ENCODE data around the gene AFF3. TPM values are rescaled to one million over a fixed set of nuclear protein-coding genes. Genes with fewer than 3 reads are reported as not detected.

Gene AFF3
- total and polyA plus RNA-seq, 7 experiments from 2014 or later: 3.0 to 24.1 (median 19.8) TPM

DNA sequence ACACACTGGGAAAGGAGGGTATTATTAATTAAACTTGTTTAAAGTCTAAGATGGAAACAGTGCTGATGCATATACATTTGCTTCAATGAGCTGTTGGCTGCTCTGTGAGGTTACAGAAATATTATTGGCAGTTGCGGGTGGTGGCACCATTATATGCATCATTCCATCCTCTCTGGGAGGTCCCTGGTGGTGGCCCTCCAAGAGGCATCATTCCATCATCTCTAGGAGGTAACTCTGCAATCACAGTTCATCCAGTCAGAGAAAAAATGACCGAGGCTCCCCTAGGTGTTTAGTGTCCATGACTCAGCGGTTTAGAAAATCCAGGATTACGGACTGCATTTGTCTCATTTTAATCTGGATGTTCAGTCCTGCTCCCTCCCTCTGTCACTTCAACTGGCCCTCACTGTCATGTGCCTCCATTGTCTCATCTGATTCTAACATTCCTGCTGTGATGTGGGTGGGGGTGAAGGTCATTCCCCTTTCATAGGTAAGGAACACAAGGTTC is 15.4 kb downstream of the AFF3 start:
- intact Hi-C loops (cut with micrococcal nuclease): no loop called here
- Histone ChIP-seq H3K4me1 (ENCODE audit: control insufficient read depth in 2 of 2, insufficient read depth in 2 of 2, low read length in 2 of 2) (no peaks in the 10 kb centered on the region), H3K9me3 (ENCODE audit: control insufficient read depth in 2 of 3, low read length in 3 of 3) (peaks cover 0 to 7% (median 0%) of the 10 kb centered on the region in 3 experiments), H3K4me3 (ENCODE audit: low read length) (no peak overlapping the region), H3K36me3 (ENCODE audit: control insufficient read depth in 2 of 3, insufficient read depth in 3 of 3, low read length in 3 of 3) (peaks cover 0 to 10% (median 2%) of the 10 kb centered on the region in 3 experiments), H3K27me3 (ENCODE audit: control insufficient read depth in 2 of 2, insufficient read depth in 2 of 2, low read length in 2 of 2) (no peaks in the 10 kb centered on the region), H3K27ac (ENCODE audit: low read depth, low read length) (no peak overlapping the region)
- CTCF ChIA-PET: no interaction called here
- DNase-seq (no peak), ATAC-seq (no peak)
- Mint-ChIP-seq H3K36me3 (peaks cover 2 to 56% (median 50%) of the 10 kb centered on the region in 5 donors), H3K4me1 (peaks cover 0 to 22% (median 11%) of the 10 kb centered on the region in 7 donors), H3K27me3 (no peaks in the 10 kb centered on the region), H3K27ac (no peak overlapping the region), H3K4me3 (no peak overlapping the region), H3K9me3 (peaks cover 2 to 27% (median 18%) of the 10 kb centered on the region in 11 donors)
- POLR2A ChIA-PET: no interaction called here

DNA sequence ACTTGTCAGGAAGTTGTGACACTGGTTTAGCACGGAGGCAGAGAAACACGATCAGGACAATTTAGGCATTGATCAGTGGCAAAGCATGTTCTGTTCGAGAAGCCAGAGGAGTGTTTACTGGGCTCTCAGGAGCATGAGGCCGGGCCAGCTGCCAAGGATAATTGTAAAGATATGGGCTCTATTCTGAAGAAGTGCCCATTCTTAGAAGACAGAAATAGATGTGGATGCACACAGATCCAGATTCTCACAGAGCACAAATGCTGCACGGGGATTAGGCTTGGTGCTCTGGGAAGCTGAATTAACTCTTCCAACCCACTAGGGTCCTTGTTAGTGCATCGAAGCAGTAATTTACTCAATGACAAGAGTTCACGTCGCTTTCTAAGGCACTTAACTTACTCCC is 16.2 kb downstream of the AFF3 start:
- H3K36me3 ChIP-seq (ENCODE audit: control insufficient read depth in 2 of 3, insufficient read depth in 3 of 3, low read length in 3 of 3): peaks cover 0 to 10% (median 2%) of the 10 kb centered on the region in 3 experiments
- H3K9me3 ChIP-seq (ENCODE audit: control insufficient read depth in 2 of 3, low read length in 3 of 3): peaks cover 0 to 7% (median 0%) of the 10 kb centered on the region in 3 experiments
- H3K36me3 Mint-ChIP-seq: peaks cover 2 to 60% (median 54%) of the 10 kb centered on the region in 5 donors
- intact Hi-C loops (cut with micrococcal nuclease): no loop called here
- CTCF ChIA-PET: no interaction called here
- H3K27me3 Mint-ChIP-seq: peaks cover 0 to 2% (median 0%) of the 10 kb centered on the region in 5 donors
- ATAC-seq (no peak), DNase-seq (no peak)
- H3K4me1 Mint-ChIP-seq: peaks cover 0 to 22% (median 11%) of the 10 kb centered on the region in 7 donors
- H3K9me3 Mint-ChIP-seq: peaks cover 4 to 27% (median 19%) of the 10 kb centered on the region in 11 donors
- no peak overlapping the region for H3K4me3 ChIP-seq (ENCODE audit: low read length)
- H3K27ac Mint-ChIP-seq: no peak overlapping the region
- no peak overlapping the region for H3K27ac ChIP-seq (ENCODE audit: low read depth, low read length)
- H3K27me3 ChIP-seq (ENCODE audit: control insufficient read depth in 2 of 2, insufficient read depth in 2 of 2, low read length in 2 of 2): no peaks in the 10 kb centered on the region
- POLR2A ChIA-PET: no interaction called here
- no peaks in the 10 kb centered on the region for H3K4me1 ChIP-seq (ENCODE audit: control insufficient read depth in 2 of 2, insufficient read depth in 2 of 2, low read length in 2 of 2)
- no peak overlapping the region for H3K4me3 Mint-ChIP-seq

DNA sequence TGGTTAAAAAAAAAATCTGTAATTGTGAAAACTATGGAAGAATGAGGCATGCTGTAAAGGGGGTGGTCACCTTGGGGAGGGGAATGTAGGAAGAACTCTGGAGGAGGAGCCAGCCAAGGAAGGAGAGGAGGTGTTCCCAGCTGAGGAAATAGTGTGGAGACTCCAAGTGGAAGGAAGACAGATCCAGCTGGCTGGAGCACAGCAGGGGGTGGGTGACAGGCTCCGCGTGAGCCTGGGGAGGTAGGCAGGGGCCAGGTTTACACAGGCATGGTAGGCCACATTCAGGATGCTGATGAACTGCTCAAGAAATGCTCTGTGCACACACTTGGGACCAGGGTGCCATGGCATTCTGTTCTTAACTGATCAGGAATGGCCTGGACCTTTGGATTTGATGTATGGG is 16.8 kb downstream of the AFF3 start:
- Mint-ChIP-seq H3K9me3 (peaks cover 4 to 27% (median 19%) of the 10 kb centered on the region in 11 donors), H3K36me3 (peaks cover 2 to 64% (median 60%) of the 10 kb centered on the region in 5 donors), H3K4me1 (peaks cover 0 to 22% (median 11%) of the 10 kb centered on the region in 7 donors), H3K4me3 (peak overlapping the region in 1 of 10 donors; percentile 16), H3K27me3 (peaks cover 0 to 3% (median 0%) of the 10 kb centered on the region in 5 donors), H3K27ac (peak overlapping the region in 3 of 9 donors; percentile 27 to 58 (median 54))
- Histone ChIP-seq H3K27me3 (ENCODE audit: control insufficient read depth in 2 of 2, insufficient read depth in 2 of 2, low read length in 2 of 2) (no peaks in the 10 kb centered on the region), H3K4me3 (ENCODE audit: low read length) (no peak overlapping the region), H3K27ac (ENCODE audit: low read depth, low read length) (no peak overlapping the region), H3K4me1 (ENCODE audit: control insufficient read depth in 2 of 2, insufficient read depth in 2 of 2, low read length in 2 of 2) (no peaks in the 10 kb centered on the region), H3K9me3 (ENCODE audit: control insufficient read depth in 2 of 3, low read length in 3 of 3) (peaks cover 0 to 7% (median 0%) of the 10 kb centered on the region in 3 experiments), H3K36me3 (ENCODE audit: control insufficient read depth in 2 of 3, insufficient read depth in 3 of 3, low read length in 3 of 3) (peaks cover 0 to 10% (median 2%) of the 10 kb centered on the region in 3 experiments)
- DNase-seq: no peak
- ChIA-PET POLR2A (no interaction called here), CTCF (interaction anchor here (0.6 kb wide), 1 partner anchor 181 kb away, joined by 3 read pairs; no protein-coding TSS in a partner anchor)
- intact Hi-C loops (cut with micrococcal nuclease): no loop called here
- ATAC-seq: no peak

DNA sequence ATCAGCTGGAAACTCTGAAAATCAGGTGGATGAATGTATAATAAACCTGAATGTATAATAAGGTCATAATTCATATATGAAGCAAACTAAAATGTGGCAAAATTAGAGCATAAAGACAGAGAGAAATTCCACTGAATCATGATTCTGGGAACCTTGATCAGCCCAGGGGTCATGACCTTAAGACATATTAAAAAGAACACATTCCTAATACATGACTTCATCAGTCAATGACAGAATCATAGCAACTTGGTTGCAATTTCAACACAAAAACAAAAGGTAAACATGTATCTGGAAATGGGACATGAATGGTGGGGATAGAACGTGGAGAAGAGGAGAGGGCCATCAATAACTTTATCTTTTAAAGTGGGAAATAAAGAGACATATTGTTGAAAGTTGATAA is 17.6 kb downstream of the AFF3 start:
- peaks cover 4 to 27% (median 19%) of the 10 kb centered on the region in 11 donors for H3K9me3 Mint-ChIP-seq
- Histone ChIP-seq H3K27me3 (ENCODE audit: control insufficient read depth in 2 of 2, insufficient read depth in 2 of 2, low read length in 2 of 2) (no peaks in the 10 kb centered on the region), H3K9me3 (ENCODE audit: control insufficient read depth in 2 of 3, low read length in 3 of 3) (peaks cover 0 to 7% (median 0%) of the 10 kb centered on the region in 3 experiments), H3K4me3 (ENCODE audit: low read length) (no peak overlapping the region), H3K27ac (ENCODE audit: low read depth, low read length) (no peak overlapping the region), H3K36me3 (ENCODE audit: control insufficient read depth in 2 of 3, insufficient read depth in 3 of 3, low read length in 3 of 3) (peaks cover 0 to 10% (median 2%) of the 10 kb centered on the region in 3 experiments), H3K4me1 (ENCODE audit: control insufficient read depth in 2 of 2, insufficient read depth in 2 of 2, low read length in 2 of 2) (no peaks in the 10 kb centered on the region)
- no peak for DNase-seq
- peaks cover 0 to 22% (median 11%) of the 10 kb centered on the region in 7 donors for H3K4me1 Mint-ChIP-seq
- ChIA-PET POLR2A (no interaction called here), CTCF (no interaction called here)
- no peak overlapping the region for H3K27ac Mint-ChIP-seq
- intact Hi-C loops (cut with micrococcal nuclease): no loop called here
- peaks cover 4 to 70% (median 64%) of the 10 kb centered on the region in 5 donors for H3K36me3 Mint-ChIP-seq
- ATAC-seq: no peak
- H3K27me3 Mint-ChIP-seq: peaks cover 0 to 3% (median 0%) of the 10 kb centered on the region in 5 donors
- H3K4me3 Mint-ChIP-seq: no peak overlapping the region

DNA sequence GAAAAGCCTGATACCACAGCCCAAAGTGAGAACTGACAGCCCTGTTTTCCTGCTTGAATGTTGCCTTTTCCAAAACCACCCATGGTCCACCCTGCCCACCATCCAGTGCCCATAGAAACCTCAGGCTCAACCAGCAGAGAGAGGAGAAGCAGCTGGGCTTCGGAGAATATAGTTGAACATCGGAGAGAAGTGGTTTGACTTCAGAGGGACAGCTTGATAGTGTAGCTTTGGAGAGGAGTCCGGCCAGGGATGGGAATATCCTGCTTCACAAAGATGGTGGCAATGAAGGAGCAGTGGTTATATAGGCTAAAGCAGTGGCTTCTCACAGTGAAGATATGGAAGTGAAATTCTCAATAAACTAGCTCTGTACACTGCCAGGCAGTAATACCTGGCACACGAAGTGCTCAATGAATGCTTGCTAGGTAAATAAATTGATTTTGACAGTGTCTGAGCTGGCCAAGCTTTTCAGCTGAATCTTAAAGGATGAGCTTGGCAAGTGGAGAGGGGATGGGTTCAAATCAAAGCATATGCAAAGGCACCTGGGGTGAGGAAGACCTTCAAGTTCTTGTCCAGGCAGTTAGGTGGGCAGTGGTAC is 21.2 kb downstream of the AFF3 start:
- H3K27me3 ChIP-seq (ENCODE audit: control insufficient read depth in 2 of 2, insufficient read depth in 2 of 2, low read length in 2 of 2): no peaks in the 10 kb centered on the region
- Mint-ChIP-seq H3K4me1 (peaks cover 0 to 25% (median 11%) of the 10 kb centered on the region in 7 donors), H3K27ac (no peak overlapping the region), H3K27me3 (peaks cover 0 to 3% (median 0%) of the 10 kb centered on the region in 5 donors), H3K9me3 (peaks cover 6 to 41% (median 25%) of the 10 kb centered on the region in 11 donors), H3K36me3 (peaks cover 4 to 70% (median 60%) of the 10 kb centered on the region in 5 donors), H3K4me3 (no peak overlapping the region)
- peaks cover 0 to 6% (median 0%) of the 10 kb centered on the region in 3 experiments for H3K36me3 ChIP-seq (ENCODE audit: control insufficient read depth in 2 of 3, insufficient read depth in 3 of 3, low read length in 3 of 3)
- H3K4me1 ChIP-seq (ENCODE audit: control insufficient read depth in 2 of 2, insufficient read depth in 2 of 2, low read length in 2 of 2): no peaks in the 10 kb centered on the region
- CTCF ChIA-PET: interaction anchor here (0.9 kb wide), 1 partner anchor 667 kb away, joined by 3 read pairs; no protein-coding TSS in a partner anchor
- ATAC-seq (no peak), DNase-seq (no peak)
- no peak overlapping the region for H3K4me3 ChIP-seq (ENCODE audit: low read length)
- POLR2A ChIA-PET: no interaction called here
- intact Hi-C loops (cut with micrococcal nuclease): no loop called here
- H3K9me3 ChIP-seq (ENCODE audit: control insufficient read depth in 2 of 3, low read length in 3 of 3): peaks cover 0 to 7% (median 0%) of the 10 kb centered on the region in 3 experiments
- H3K27ac ChIP-seq (ENCODE audit: low read depth, low read length): no peak overlapping the region

DNA sequence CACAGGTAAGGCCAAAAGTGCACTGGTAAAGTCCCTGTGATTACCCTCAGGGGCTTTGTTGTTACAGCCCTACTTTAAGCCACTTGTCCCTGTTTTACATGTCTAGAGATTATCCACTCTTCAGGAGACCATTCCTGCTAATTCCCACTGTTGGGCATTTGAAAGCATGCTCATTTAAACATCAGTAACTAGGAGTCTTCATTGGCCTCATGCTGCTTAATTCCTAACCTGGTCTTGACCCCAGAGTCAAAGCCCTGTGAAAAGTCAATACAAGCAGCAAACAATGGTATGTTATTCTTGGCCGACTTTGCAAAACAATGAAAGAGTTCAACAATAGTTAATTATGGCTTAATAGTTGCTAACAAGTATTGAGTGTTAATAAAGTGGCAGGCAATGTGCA is 23.2 kb downstream of the AFF3 start:
- DNase-seq: no peak
- POLR2A ChIA-PET: no interaction called here

More for the DNA sequence above, 23.2 kb downstream of the AFF3 start:
- H3K4me1 ChIP-seq (ENCODE audit: control insufficient read depth in 2 of 2, insufficient read depth in 2 of 2, low read length in 2 of 2): peaks cover 0 to 7% of the 10 kb centered on the region in 2 donors
- peaks cover 0 to 2% (median 0%) of the 10 kb centered on the region in 3 experiments for H3K9me3 ChIP-seq (ENCODE audit: control insufficient read depth in 2 of 3, low read length in 3 of 3)
- Mint-ChIP-seq H3K27me3 (peaks cover 0 to 3% (median 0%) of the 10 kb centered on the region in 5 donors), H3K36me3 (peaks cover 4 to 50% (median 42%) of the 10 kb centered on the region in 5 donors), H3K4me1 (peaks cover 1 to 36% (median 19%) of the 10 kb centered on the region in 7 donors), H3K4me3 (no peak overlapping the region), H3K27ac (peak overlapping the region in 1 of 9 donors; percentile 41), H3K9me3 (peaks cover 5 to 34% (median 18%) of the 10 kb centered on the region in 11 donors)
- H3K27me3 ChIP-seq (ENCODE audit: control insufficient read depth in 2 of 2, insufficient read depth in 2 of 2, low read length in 2 of 2): no peaks in the 10 kb centered on the region
- CTCF ChIA-PET: no interaction called here
- no peaks in the 10 kb centered on the region for H3K36me3 ChIP-seq (ENCODE audit: control insufficient read depth in 2 of 3, insufficient read depth in 3 of 3, low read length in 3 of 3)
- no peak overlapping the region for H3K4me3 ChIP-seq (ENCODE audit: low read length)
- no peak overlapping the region for H3K27ac ChIP-seq (ENCODE audit: low read depth, low read length)
- ATAC-seq: no peak
- intact Hi-C loops (cut with micrococcal nuclease): loop anchor here in 1 of 2 donors (10.0 kb wide), 1 partner anchor 126 kb away; no protein-coding TSS in a partner anchor
